ENCODE results near the gene CLCN7.
A peak's percentile ranks its signal among the peaks of the same experiment; 100 is the strongest.

DNA sequence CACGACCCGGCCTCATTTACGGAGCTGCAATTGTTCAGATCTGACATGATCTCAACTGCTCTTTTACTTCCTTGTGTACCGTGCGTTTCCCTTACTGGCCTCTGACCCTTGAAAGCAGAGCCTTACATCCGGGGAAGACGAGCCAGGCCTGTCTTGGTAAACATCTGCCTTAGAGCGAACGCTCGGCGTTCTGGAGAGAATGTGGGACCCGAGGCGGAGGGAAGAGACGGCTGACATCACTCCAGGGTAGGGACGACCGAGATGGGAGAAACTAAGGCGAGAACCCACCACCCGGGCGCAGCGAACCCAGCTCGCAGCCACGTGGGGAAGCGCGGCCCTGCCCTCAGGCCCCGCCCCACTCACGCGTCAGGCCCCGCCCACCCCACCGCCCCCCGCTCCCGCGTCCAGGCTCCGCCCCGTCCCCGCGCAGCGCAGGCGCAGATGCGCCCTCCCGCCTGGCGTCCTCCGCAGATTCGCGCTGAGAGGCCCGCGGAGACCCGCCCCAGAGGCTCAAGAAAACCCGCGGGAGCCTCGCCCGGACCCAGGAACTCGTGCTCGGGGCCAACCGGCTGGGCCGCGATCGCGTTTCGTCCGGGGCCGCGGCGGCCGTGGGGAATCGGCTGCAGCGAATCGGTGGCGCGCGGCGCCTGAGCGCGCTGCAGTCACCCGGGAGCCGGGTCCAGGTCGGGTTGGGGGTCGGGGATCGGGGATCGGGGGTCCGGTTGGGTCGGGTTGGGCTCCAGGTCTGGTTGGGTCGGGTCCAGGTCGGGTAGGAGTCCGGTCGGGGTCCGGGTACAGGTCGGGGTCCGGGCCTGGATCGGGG lies 18.3 kb upstream of the CLCN7 start, which contains the start of gene TELO2:
- peak in 1 of 2 donors; percentile 40 for TF ChIP-seq POLR2A (IDR thresholded peaks at IDR 0.05)
- TF ChIP-seq, protein P1, sequence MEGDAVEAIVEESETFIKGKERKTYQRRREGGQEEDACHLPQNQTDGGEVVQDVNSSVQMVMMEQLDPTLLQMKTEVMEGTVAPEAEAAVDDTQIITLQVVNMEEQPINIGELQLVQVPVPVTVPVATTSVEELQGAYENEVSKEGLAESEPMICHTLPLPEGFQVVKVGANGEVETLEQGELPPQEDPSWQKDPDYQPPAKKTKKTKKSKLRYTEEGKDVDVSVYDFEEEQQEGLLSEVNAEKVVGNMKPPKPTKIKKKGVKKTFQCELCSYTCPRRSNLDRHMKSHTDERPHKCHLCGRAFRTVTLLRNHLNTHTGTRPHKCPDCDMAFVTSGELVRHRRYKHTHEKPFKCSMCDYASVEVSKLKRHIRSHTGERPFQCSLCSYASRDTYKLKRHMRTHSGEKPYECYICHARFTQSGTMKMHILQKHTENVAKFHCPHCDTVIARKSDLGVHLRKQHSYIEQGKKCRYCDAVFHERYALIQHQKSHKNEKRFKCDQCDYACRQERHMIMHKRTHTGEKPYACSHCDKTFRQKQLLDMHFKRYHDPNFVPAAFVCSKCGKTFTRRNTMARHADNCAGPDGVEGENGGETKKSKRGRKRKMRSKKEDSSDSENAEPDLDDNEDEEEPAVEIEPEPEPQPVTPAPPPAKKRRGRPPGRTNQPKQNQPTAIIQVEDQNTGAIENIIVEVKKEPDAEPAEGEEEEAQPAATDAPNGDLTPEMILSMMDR (IDR thresholded peaks at IDR 0.05), result peak in 2 of 4 experiments; percentile 27 to 31

All from gastroesophageal sphincter (tissue), 3 donors.